ENCODE results near the gene GRB2.

The GRB2 gene

DNA sequence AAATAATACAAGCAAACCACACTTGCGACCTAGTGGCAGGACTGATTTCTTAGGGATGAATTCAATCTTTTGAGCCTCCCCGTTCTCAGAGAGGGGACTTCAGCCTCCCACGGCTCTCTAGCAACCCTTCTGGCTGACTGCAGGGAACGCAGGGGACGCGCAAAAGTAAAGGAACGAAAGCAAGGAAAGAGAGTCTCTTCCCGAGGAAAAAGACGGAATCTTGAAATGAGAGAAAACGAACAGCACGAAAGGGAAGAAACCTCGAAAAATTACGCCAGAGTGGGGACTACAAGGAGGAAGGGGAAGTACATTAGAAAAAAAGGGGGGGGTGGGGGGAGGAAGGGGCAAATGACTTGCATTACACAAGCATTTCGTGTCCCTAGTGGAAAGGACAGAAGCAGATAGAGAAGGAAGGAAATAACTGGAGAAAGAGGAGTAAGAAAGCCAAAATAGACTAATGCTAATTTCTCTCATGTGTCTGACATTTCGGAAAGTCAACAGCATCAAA lies 1.2 kb downstream of the GRB2 start:
- no peaks in the 10 kb centered on the region for H3K4me1 ChIP-seq (ENCODE audit: insufficient read depth, low read length)
- no peaks in the 10 kb centered on the region for H3K36me3 ChIP-seq (ENCODE audit: insufficient read depth, low read length)
- H3K9me3 ChIP-seq (ENCODE audit: control insufficient read depth, insufficient read depth, low read length) = no peaks in the 10 kb centered on the region
- peak overlapping the region; percentile 92 for H3K9ac ChIP-seq (ENCODE audit: low read depth, low read length)

DNA sequence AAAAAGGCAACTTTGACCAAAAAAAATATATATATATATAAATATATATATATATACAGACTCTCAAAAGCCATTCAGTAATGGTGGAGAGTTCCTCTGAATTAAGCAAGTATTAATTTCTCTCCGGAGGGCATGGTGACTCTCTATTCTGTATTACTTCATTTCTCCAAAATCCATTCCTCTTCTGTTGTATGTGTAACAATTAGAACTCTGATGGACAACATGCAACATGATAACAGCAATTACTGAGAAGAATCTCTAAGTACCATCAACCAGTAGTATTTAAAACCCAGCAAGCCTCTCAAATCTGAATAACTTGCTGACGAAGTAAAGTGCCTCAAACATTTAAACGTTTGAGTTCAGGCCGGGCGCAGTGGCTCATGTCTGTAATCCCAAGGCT lies 2.3 kb downstream of the GRB2 start:
- Histone ChIP-seq H3K36me3 (ENCODE audit: insufficient read depth, low read length) (no peaks in the 10 kb centered on the region), H3K9ac (ENCODE audit: low read depth, low read length) (no peak overlapping the region), H3K4me1 (ENCODE audit: insufficient read depth, low read length) (no peaks in the 10 kb centered on the region), H3K9me3 (ENCODE audit: control insufficient read depth, insufficient read depth, low read length) (no peaks in the 10 kb centered on the region)

DNA sequence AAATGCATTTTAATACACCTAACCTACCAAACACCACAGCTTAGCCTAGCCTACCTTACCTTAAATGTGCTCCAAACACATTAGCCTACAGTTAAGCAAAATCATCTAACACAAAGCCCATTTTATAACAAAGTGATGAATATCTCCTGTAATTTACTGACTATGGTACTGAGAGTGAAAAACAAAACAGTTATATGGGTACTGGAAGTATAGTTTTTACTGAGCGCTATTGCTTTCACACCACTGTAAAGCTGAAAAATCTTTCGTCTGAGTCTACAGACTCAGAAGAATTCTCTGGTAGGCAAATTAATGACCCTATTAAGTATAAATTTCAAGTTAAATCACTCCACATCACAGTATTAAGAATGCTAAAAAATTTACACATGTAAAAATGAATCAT lies 3.5 kb downstream of the GRB2 start:
- no peak overlapping the region for H3K9ac ChIP-seq (ENCODE audit: low read depth, low read length)
- no peaks in the 10 kb centered on the region for H3K9me3 ChIP-seq (ENCODE audit: control insufficient read depth, insufficient read depth, low read length)
- H3K36me3 ChIP-seq (ENCODE audit: insufficient read depth, low read length) = no peaks in the 10 kb centered on the region
- no peaks in the 10 kb centered on the region for H3K4me1 ChIP-seq (ENCODE audit: insufficient read depth, low read length)

DNA sequence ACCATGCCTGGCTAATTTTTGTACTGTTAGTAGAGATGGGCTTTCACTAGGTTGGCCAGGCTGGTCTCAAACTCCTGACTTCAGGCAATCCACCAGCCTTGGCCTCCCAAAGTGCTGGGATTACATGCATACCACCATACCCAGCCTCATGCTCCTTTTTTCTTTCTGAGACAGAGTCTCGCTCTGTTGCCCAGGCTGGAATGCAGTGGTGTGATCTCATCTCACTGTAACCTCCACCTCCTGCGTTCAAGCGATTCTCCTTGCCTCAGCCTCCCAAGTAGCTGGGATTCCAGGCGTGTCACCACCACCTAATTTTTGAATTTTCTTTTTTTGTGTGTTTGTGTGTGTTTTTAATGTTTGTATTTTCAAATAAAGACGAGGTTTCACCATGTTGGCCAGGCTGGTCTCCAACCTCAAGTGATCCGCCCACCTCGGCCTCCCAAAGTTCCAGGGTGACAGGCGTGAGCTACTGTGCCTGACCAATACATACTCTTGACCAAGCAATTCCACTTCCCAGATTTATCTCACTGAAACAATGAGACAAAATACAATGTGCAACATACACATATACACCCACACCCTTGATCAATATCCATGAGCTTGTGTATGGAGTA lies 5.0 kb downstream of the GRB2 start:
- no peaks in the 10 kb centered on the region for H3K36me3 ChIP-seq (ENCODE audit: insufficient read depth, low read length)
- H3K9me3 ChIP-seq (ENCODE audit: control insufficient read depth, insufficient read depth, low read length) = no peaks in the 10 kb centered on the region
- peaks cover 3% of the 10 kb centered on the region for H3K4me1 ChIP-seq (ENCODE audit: insufficient read depth, low read length)
- no peak overlapping the region for H3K9ac ChIP-seq (ENCODE audit: low read depth, low read length)

DNA sequence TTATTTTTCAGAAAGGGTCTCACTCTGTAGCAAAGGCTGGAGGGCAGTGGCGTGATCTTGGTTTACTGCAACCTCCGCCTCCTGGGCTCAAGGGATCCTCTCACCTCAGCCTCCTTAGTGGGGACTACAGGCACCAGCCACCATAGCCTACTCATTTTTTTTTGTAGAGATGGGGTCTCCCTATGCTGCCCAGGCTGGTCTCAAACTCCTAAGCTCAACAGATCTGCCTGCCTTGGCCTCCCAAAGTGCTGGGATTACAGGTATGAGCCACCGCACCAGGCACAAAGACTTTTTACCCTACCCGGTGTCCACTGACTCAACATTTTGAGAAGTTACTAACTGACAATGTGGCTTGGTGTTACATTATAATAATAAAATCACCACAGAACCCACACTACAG lies 7.2 kb downstream of the GRB2 start:
- Histone ChIP-seq H3K9ac (ENCODE audit: low read depth, low read length) (no peak overlapping the region), H3K9me3 (ENCODE audit: control insufficient read depth, insufficient read depth, low read length) (no peaks in the 10 kb centered on the region), H3K36me3 (ENCODE audit: insufficient read depth, low read length) (no peaks in the 10 kb centered on the region), H3K4me1 (ENCODE audit: insufficient read depth, low read length) (peaks cover 10% of the 10 kb centered on the region)

GRCh38 chr17:75397217-75397616 lies 8.3 kb downstream of the GRB2 start:
- H3K4me1 ChIP-seq (ENCODE audit: insufficient read depth, low read length) = peaks cover 15% of the 10 kb centered on the region
- H3K36me3 ChIP-seq (ENCODE audit: insufficient read depth, low read length) = no peaks in the 10 kb centered on the region
- no peaks in the 10 kb centered on the region for H3K9me3 ChIP-seq (ENCODE audit: control insufficient read depth, insufficient read depth, low read length)
- no peak overlapping the region for H3K9ac ChIP-seq (ENCODE audit: low read depth, low read length)

DNA sequence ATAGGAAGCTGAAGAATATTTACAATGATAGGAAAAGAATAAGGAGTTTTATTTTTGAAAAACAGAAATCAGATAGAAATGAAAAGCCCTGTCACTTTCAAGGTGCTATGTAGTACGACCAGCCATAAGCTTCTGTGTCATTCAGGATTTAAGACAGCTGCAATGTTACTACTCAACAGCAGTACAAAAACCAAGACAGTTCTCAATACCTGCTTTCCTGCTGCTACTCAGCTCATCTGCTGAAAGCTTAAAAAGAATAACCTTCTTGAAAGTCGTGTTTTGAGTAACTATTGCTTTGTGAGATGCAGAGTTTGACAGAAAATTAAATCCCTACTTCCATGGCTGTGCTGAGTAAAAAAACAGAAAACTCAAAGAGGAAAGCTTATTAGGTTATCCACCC lies 8.7 kb downstream of the GRB2 start:
- Histone ChIP-seq H3K36me3 (ENCODE audit: insufficient read depth, low read length) (no peaks in the 10 kb centered on the region), H3K9ac (ENCODE audit: low read depth, low read length) (no peak overlapping the region)

GRCh38 chr17:75396025-75396424 lies 9.5 kb downstream of the GRB2 start:
- H3K9ac ChIP-seq (ENCODE audit: low read depth, low read length) = no peak overlapping the region
- no peaks in the 10 kb centered on the region for H3K36me3 ChIP-seq (ENCODE audit: insufficient read depth, low read length)
- H3K9me3 ChIP-seq (ENCODE audit: control insufficient read depth, insufficient read depth, low read length) = no peaks in the 10 kb centered on the region
- H3K4me1 ChIP-seq (ENCODE audit: insufficient read depth, low read length) = peaks cover 18% of the 10 kb centered on the region

More for the DNA sequence above, 8.7 kb downstream of the GRB2 start:
- Histone ChIP-seq H3K9me3 (ENCODE audit: control insufficient read depth, insufficient read depth, low read length) (no peaks in the 10 kb centered on the region), H3K4me1 (ENCODE audit: insufficient read depth, low read length) (peaks cover 18% of the 10 kb centered on the region)

- Histone ChIP-seq H3K36me3 (ENCODE audit: insufficient read depth, low read length) (no peaks in the 10 kb centered on the region), H3K9ac (ENCODE audit: low read depth, low read length) (peak overlapping the region; percentile 93), H3K4me1 (ENCODE audit: insufficient read depth, low read length) (peaks cover 18% of the 10 kb centered on the region), H3K9me3 (ENCODE audit: control insufficient read depth, insufficient read depth, low read length) (no peaks in the 10 kb centered on the region)
Observed at GRCh38 chr17:75394332-75394918, 11.1 kb downstream of the GRB2 start.

DNA sequence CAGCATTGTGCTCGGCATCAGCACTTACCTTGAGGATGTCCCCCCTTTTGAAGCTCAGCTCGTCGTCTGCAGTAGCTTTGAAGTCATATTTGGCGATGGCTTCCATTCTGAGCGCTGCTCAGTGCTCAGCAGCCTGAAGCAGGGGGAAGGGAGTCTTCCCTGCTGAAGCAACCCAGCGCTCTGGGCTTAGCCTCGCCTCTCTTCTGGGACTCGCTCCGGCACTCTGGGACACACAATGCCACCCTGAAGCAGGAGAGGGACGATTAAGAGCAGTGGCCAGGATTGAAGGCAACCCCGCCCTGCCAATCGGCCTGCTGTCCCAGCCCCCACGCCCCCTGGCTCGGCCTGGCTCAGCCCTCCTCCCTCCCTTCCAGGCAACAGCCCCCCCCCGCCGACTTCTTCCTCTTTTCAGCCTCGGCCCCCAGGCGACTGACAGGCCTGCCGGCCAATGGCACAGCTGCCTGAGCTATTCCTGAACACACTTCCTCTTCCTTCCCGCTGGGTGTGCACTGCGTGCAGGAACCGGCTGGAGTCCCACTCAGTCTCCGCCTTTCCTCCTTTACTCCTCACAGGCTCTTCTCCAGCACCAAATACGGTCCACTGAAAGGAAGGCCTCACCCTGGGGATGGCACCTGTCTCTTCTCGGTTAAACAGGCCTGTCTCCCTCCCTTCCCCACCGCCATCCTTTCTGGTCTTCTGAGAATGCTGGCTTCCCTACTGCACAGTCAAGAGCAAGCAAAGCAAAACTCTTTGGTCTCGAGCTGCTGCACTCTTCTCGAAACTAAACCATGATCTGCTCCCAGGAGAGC lies 11.8 kb downstream of the GRB2 start:
- H3K9ac ChIP-seq (ENCODE audit: low read depth, low read length) = peak overlapping the region; percentile 93
- no peaks in the 10 kb centered on the region for H3K9me3 ChIP-seq (ENCODE audit: control insufficient read depth, insufficient read depth, low read length)
- peaks cover 18% of the 10 kb centered on the region for H3K4me1 ChIP-seq (ENCODE audit: insufficient read depth, low read length)
- H3K36me3 ChIP-seq (ENCODE audit: insufficient read depth, low read length) = no peaks in the 10 kb centered on the region

DNA sequence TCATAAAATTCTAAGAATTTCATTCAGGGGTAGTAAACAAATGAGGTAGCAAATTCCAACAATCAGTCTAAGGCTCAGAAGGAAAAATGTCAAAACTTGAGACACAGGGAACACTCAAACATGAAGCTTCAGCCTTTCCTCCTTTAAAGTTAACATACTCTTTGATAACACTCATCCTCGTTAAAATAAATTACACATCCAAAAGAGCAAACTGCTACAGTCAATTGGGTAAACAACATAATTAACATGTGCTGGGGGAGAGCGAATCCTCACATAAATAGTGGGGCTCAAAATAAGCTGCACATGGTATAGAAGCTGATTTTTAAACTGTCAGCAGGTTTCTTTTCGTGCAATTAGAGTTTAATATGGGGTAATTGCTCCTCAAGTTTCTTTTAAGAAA lies 12.9 kb downstream of the GRB2 start:
- Histone ChIP-seq H3K9me3 (ENCODE audit: control insufficient read depth, insufficient read depth, low read length) (no peaks in the 10 kb centered on the region), H3K4me1 (ENCODE audit: insufficient read depth, low read length) (peaks cover 18% of the 10 kb centered on the region), H3K9ac (ENCODE audit: low read depth, low read length) (peak overlapping the region; percentile 84; the same call in 1 of the 2 replicates), H3K36me3 (ENCODE audit: insufficient read depth, low read length) (no peaks in the 10 kb centered on the region)

GRCh38 chr17:75390982-75391381 lies 14.5 kb downstream of the GRB2 start:
- H3K4me1 ChIP-seq (ENCODE audit: insufficient read depth, low read length) = peaks cover 18% of the 10 kb centered on the region
- H3K9ac ChIP-seq (ENCODE audit: low read depth, low read length) = no peak overlapping the region
- no peaks in the 10 kb centered on the region for H3K36me3 ChIP-seq (ENCODE audit: insufficient read depth, low read length)
- H3K9me3 ChIP-seq (ENCODE audit: control insufficient read depth, insufficient read depth, low read length) = no peaks in the 10 kb centered on the region

DNA sequence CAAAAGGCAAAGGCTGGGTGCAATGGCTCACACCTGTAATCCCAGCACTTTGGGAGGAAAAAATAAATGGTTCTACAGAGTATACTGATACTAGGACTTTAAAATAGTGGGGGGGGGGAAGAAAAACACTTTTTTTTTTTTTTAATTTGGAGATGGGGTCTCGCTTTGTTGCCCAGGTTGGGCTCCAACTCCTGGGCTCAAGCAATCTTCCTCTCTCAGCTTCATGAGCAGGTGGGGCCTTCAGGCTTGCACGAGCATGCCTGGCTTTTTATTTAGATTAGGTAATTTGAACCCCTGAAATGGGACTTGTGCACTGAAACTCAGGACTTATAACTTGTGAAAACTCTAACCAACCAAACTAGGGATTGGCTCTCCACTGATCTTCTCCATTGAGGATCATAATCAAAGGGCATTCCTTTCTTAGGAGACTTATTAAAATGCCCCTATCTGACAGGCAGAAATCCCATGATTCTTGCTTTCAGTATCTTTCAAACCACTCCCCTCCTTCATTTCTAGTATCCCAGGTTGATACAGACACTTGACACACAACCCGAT lies 16.9 kb downstream of the GRB2 start:
- H3K9me3 ChIP-seq (ENCODE audit: control insufficient read depth, insufficient read depth, low read length) = no peaks in the 10 kb centered on the region
- peaks cover 8% of the 10 kb centered on the region for H3K4me1 ChIP-seq (ENCODE audit: insufficient read depth, low read length)
- H3K36me3 ChIP-seq (ENCODE audit: insufficient read depth, low read length) = no peaks in the 10 kb centered on the region
- no peak overlapping the region for H3K9ac ChIP-seq (ENCODE audit: low read depth, low read length)

DNA sequence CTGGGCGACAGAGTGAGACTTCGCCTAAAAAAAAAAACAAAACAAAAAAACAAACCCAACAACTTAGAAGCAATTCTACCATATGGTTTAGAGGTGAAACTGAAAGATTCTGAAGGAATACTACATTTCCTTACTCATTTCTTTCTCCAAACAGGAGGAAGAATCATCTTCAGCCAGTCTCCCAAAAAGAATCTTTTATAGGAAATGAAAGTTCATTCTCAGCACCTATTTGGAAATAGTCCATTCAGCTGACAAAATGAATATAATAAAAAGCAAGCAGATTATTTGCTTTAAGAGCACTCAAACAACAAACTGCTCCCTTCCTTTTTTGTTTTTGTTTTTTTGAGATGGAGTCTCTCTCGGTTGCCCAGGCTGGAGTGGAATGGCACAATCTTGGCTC lies 17.7 kb downstream of the GRB2 start:
- H3K4me1 ChIP-seq (ENCODE audit: insufficient read depth, low read length) = peaks cover 12% of the 10 kb centered on the region
- no peak overlapping the region for H3K9ac ChIP-seq (ENCODE audit: low read depth, low read length)
- H3K36me3 ChIP-seq (ENCODE audit: insufficient read depth, low read length) = no peaks in the 10 kb centered on the region
- H3K9me3 ChIP-seq (ENCODE audit: control insufficient read depth, insufficient read depth, low read length) = no peaks in the 10 kb centered on the region

Data from ES-I3 (cell line).